ENCODE measurements around the gene KCNV2.

- TF ChIP-seq EZH2 (IDR thresholded peaks at IDR 0.05) (no peak), POLR2AphosphoS5 (IDR thresholded peaks at IDR 0.05; ENCODE audit: borderline replicate concordance, low read depth, low read length) (no peak), FOXP2 (optimal IDR thresholded peaks at IDR 0.05; ENCODE audit: control extremely low read depth, extremely low read length, insufficient read depth) (no peak)
These were observed 12.8 kb upstream of the KCNV2 start for GRCh38 chr9:2704504-2704903.

Data from SK-N-MC (cell line).